ENCODE data around the gene CDC42BPA. TPM values are rescaled to one million over a fixed set of nuclear protein-coding genes. Genes with fewer than 3 reads are reported as not detected.

CDC42BPA gene
- total RNA-seq, 1 experiment from 2014 or later = 30.1 TPM

DNA sequence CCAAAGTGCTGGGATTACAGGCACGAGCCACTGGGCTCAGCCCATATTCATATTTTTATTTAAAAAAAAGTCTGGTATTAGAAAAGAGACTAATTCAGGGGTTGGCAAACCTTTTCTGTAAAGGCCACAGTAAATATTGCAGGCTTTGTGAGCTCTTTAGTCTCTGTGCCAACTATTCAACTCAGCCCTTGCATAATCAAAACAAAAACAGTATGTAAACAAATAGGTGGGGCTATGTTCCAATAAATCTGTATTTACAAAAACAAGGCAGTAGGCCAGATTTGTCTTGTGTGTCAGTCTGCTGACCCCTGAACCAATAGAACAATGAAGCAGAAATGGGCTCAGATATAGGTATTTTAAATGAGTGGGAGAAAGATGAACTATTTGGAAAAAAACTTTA, 49.3 kb downstream of the CDC42BPA start:
- Histone ChIP-seq H2BK5ac (ENCODE audit: insufficient read length, low read length) (no peak overlapping the region), H3K18ac (ENCODE audit: insufficient read length, low read depth, low read length) (no peak overlapping the region), H2AFZ (ENCODE audit: low read length) (no peak overlapping the region), H3K23me2 (ENCODE audit: insufficient read length, low read depth, low read length, poor library complexity, severe bottlenecking) (no peaks in the 10 kb centered on the region), H2BK120ac (ENCODE audit: low read depth, low read length, poor library complexity, severe bottlenecking) (no peak overlapping the region), H3K79me1 (ENCODE audit: insufficient read depth, low read depth, low read length, poor library complexity, severe bottlenecking) (no peaks in the 10 kb centered on the region), H3K56ac (ENCODE audit: insufficient read length, low read depth, low read length) (no peak overlapping the region), H2AK5ac (ENCODE audit: insufficient read length, low read length) (no peak overlapping the region), H3K9me3 (ENCODE audit: control insufficient read depth, low read depth, low read length) (no peaks in the 10 kb centered on the region), H3K27ac (ENCODE audit: insufficient read length, low read depth, low read length) (no peak overlapping the region), H4K8ac (replicated peaks; ENCODE audit: insufficient read length, low read depth, low read length) (no peak overlapping the region), H3K9ac (ENCODE audit: extremely low read depth, insufficient read length, low read length) (no peak overlapping the region), H4K20me1 (ENCODE audit: control insufficient read depth, insufficient read depth, insufficient read length) (no peaks in the 10 kb centered on the region), H3K14ac (ENCODE audit: insufficient read depth, low read length) (no peak overlapping the region), H2BK15ac (ENCODE audit: low read depth, low read length) (no peak overlapping the region), H4K5ac (ENCODE audit: insufficient read length, low read depth, low read length) (no peak overlapping the region), H3K79me2 (ENCODE audit: insufficient read depth, low read length) (peaks cover 7% of the 10 kb centered on the region; the same call in 1 of the 2 replicates), H3K23ac (ENCODE audit: insufficient read length, low read depth, low read length) (no peak overlapping the region), H3K4me2 (ENCODE audit: insufficient read depth, insufficient read length, low read length) (no peak overlapping the region), H2BK20ac (ENCODE audit: low read depth, low read length, poor library complexity, severe bottlenecking) (no peak overlapping the region), H3K4ac (ENCODE audit: low read depth, low read length) (no peak overlapping the region), H4K91ac (ENCODE audit: insufficient read length, low read depth, low read length) (no peak overlapping the region), H3K4me1 (ENCODE audit: insufficient read depth, low read length) (no peaks in the 10 kb centered on the region; the same call in 1 of the 2 replicates), H2BK12ac (ENCODE audit: insufficient read length, low read depth, low read length) (no peak overlapping the region), H3K27me3 (ENCODE audit: insufficient read depth, low read length) (no peaks in the 10 kb centered on the region), H3T11ph (ENCODE audit: low read length) (no peak overlapping the region)
- Mint-ChIP-seq H3K36me3 (ENCODE audit: insufficient read depth in 1 of 3, low read depth in 3 of 3) (peaks cover 0 to 3% (median 0%) of the 10 kb centered on the region in 3 experiments; a peak in 1 of 7 replicates), H3K27ac (no peak overlapping the region), H3K9me3 (peaks cover 0 to 4% of the 10 kb centered on the region in 2 experiments; a peak in 1 of 5 replicates), H3K4me1 (peaks cover 4 to 9% of the 10 kb centered on the region in 2 experiments), H3K4me3 (no peak overlapping the region), H3K27me3 (ENCODE audit: low read depth) (no peaks in the 10 kb centered on the region)
- no CpG with 5 or more reads among the region's 1 CpG for WGBS (ENCODE audit: extremely low coverage, insufficient read length, low lambda C conversion rate)
- TF ChIP-seq, protein P1, sequence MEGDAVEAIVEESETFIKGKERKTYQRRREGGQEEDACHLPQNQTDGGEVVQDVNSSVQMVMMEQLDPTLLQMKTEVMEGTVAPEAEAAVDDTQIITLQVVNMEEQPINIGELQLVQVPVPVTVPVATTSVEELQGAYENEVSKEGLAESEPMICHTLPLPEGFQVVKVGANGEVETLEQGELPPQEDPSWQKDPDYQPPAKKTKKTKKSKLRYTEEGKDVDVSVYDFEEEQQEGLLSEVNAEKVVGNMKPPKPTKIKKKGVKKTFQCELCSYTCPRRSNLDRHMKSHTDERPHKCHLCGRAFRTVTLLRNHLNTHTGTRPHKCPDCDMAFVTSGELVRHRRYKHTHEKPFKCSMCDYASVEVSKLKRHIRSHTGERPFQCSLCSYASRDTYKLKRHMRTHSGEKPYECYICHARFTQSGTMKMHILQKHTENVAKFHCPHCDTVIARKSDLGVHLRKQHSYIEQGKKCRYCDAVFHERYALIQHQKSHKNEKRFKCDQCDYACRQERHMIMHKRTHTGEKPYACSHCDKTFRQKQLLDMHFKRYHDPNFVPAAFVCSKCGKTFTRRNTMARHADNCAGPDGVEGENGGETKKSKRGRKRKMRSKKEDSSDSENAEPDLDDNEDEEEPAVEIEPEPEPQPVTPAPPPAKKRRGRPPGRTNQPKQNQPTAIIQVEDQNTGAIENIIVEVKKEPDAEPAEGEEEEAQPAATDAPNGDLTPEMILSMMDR (conservative IDR thresholded peaks at IDR 0.05) = no peak
- DNase-seq = no peak

All from H9 (cell line).